GM10847 (cell line): ENCODE measurements around the gene CHRM1.

Experiments
- POLR2A ChIP-seq: IDR thresholded peaks from 2 replicates; pipeline ENCODE4 v1.6.1; 2011; ENCODE audit not compliant: insufficient read length; ENCODE audit errors: extremely low read depth

CHRM1 gene, protein sequence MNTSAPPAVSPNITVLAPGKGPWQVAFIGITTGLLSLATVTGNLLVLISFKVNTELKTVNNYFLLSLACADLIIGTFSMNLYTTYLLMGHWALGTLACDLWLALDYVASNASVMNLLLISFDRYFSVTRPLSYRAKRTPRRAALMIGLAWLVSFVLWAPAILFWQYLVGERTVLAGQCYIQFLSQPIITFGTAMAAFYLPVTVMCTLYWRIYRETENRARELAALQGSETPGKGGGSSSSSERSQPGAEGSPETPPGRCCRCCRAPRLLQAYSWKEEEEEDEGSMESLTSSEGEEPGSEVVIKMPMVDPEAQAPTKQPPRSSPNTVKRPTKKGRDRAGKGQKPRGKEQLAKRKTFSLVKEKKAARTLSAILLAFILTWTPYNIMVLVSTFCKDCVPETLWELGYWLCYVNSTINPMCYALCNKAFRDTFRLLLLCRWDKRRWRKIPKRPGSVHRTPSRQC

DNA sequence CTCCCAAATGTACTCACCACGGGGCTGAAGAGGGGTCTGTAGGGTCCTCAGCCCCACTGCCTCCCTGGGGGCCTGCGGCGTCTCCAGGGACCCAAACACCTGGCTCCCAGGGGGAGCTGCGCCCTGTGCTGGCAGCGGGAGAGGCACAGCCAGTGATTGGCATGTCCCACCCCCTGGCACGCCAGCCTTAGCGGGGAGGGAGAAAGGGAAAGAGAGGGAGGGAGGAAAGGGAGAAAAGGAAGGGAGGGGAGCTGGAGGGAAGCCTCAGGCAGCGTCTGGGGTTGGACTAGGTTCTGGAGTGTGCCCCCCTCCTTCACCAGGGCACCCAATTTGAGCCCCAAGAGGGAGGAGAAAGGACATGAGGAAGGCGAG is at the start of gene CHRM1:
CHRM1 (minus strand) TSS at position 163 of the 372 bp plus-strand sequence. CDS start 10,263 bp downstream, outside the sequence.
- TF ChIP-seq POLR2A = no peak

DNA sequence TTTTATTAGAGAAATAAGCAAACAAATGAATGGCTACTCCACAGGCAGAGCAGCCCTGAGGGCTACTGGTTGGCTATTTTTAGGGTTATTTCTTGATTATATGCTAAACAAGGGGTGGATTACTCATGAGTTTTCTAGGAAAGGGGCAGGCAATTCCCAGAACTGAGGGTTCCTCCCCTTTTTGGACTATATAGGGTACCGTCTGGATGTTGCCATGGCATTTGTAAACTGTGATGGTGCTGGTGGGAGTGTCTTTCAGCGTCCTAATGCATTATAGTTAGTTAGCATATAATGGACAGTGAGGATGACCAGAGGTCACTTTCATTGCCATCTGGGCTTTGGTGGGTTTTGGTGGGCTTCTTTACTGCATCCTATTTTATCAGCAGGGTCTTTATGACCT is 44.4 kb upstream of the CHRM1 start:
- TF ChIP-seq POLR2A = no peak

DNA sequence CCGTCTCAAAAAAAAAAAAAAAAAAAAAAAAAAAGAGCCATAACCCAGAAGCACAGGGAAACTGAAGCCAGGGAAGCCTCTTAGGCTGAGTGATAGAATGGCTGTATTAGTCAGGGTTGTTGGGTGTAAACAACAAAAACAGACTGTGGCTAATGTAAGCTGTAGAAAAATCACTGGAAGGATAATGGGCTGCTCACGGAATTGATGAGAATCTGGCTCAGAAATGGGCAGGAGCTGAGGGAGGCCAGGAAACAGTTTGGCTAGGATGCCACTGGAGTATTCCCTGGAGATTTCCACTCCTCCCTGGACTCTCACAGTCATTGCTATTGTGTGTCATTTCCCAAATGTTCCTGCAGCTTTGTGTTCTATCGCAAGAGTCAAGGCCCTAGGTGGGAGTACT is 41.2 kb upstream of the CHRM1 start:
- no peak for TF ChIP-seq POLR2A

DNA sequence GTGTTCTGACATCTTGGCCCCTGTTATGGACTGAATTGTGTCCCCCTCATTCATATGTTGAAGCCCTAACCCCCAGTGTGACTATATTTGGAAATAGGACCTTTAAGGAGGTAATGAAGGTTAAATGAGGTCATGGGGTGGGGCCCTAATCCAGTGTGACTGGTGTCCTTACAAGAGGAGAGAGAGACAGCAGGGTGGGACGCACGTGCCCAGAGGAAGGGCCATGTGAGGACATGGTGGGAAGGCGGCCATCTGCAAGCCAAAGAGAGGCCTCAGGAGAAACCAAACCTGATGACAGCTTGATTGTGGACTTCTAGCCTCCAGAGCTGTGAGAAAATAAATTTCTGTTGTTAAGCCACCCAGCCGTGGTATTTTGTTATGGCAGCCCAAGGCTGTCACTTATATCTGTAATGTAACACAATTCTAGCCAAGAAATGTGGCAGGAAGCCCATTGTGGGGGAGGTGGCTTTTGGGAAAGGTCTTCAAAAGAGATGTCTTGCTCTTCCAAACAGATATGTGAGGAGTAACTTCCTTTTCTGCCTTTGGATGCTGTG is 39.9 kb upstream of the CHRM1 start:
- TF ChIP-seq POLR2A = no peak

DNA sequence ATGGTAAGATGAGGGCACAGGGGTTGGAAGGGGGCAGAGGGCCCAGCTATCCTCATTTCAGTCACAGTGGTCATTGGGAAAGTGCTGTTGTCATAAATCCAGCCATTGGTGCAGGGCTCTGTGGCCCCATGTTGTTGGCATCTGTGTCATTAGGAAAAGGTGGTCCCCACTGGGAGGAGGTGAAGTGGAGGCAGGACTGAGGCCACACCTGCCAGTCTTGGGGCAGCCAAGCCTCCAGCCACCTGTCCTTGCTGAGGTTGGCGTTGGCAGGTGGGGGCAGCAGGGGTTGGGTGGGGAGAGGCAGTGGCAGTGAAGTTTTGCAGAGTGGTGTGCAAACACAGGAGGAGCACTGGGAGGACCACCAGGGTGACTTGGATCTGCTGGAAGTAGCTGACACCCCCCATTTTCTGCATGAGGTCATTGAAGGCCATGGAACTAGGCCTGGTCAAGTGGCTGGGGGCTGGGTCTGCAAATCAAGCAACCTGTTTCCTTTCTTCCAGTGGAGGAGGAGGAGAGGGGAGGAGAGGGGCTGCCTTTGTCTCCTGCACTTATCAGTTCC is 38.3 kb upstream of the CHRM1 start:
- TF ChIP-seq POLR2A = no peak

DNA sequence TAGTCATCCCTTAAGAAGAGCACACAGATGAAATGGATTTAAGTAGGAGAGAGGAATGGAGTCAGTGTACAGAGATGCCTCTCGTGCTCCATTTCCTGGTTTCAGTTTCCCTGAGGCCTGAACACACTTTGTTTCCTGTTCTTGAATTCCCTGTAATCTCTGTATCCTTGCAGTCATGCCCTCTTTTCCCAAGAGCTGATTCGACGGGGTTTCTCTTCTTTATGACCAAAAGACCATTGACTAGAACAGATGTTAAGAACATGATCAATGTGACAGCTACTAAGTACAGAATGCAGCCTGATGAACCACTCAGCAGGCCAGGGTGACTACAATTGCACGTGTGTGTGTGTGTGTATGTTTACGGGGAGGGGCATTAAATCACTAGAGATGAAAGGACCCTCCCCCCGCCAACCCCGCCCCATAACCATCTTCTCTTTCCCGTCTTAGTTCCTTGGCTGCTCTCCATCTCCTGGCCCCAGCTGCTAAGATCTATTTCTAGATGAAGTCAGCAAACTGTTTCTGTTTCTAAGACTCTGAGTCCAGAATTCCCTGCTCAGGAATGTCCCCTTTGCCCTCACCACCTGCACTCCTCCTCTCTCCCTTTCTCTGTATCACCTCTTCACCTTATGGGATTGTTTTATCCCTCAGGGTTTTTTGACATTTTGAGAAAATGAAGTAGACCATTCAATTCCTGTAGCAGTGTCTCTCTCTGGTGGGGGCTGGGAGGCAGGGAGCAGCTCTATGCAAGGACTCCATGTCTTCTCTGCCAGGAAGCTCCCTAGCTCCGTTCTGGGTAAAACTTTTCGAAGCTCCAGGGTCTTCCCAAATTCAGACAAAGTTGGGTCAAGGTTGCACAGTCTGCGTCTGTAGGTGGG is 37.6 kb upstream of the CHRM1 start:
- no peak for TF ChIP-seq POLR2A

DNA sequence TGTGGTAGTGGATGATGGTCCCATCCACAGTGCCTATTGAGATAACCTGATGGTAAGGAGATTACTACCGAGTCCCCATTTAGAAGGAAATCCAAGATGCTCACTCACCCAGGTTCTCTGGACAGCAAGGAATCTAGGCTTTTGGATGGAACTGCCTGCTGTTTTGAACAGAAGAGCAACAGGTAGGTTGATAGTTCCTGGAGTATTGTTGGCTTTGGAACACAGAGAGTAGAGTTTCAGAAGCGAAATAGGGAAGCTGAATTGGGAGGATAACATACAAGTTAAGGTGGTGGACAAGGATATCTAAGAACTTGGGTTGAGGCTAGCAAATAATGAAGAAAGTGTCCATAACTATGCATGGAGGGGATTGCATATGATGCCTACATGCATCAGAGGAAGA is 36.0 kb upstream of the CHRM1 start:
- TF ChIP-seq POLR2A = no peak

DNA sequence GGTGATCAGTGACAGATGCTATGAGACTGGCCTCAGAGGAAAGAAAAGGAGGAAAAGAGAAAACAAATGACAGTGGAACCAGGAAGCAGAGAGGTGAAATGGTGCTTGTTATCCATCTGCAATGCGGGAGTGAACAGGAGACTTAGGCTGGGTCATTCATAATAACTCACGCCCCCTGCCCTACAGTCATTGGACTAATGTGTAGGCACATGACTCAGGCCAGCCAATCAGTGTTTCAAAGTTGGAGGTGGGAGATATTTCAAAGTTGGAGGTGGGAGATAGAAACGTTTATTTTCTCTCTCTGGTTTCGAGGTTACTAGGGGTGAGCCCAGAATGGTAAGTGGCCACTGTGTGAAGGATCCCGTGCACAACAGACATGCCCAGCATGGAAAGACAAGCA is 33.3 kb upstream of the CHRM1 start:
- TF ChIP-seq POLR2A = no peak

DNA sequence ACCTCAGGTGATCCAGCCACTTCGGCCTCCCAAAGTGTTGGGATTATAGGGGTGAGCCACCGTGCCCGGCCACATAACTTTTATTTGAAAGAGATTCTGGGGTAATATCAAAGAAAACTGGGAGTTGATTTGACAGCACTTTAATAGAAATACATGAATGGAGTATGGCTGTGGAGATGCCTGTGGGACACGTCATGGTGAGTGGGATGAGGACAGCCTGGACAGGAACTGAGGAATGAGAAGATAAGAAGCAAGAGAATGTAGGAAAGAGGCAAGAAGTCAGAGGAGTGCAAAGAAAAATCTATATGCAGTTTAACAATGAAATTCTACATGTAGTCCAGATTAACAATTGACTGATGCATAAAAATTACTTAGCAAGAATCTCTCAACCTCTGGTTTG is 32.6 kb upstream of the CHRM1 start:
- TF ChIP-seq POLR2A = no peak

DNA sequence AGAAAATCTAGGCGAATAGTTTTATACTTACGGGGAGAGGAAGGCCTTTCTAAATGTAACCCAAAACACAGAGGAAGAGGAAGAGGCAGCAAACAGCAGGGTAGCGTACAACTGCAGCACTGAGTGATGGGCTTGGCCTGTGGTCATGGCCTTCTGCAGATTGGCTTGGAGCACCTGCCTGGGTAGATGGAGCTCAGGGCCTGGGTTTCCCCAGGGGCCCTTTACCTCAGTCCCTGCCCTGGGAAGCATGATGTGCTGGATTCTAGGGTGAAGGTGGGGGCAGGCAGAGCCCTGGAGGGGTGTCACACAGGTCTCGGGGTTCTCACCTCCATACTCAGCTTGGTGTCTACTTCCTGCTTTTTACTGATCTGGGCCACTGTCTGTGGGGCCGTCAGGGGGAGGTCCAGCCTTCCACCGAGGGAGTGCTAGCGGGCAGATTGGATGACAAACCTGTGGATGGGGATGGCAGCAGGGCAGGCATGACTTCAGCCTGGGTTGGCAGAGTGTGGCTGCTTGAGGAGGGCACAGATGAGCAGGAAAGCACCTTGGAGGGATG is 27.7 kb upstream of the CHRM1 start:
- no peak for TF ChIP-seq POLR2A

DNA sequence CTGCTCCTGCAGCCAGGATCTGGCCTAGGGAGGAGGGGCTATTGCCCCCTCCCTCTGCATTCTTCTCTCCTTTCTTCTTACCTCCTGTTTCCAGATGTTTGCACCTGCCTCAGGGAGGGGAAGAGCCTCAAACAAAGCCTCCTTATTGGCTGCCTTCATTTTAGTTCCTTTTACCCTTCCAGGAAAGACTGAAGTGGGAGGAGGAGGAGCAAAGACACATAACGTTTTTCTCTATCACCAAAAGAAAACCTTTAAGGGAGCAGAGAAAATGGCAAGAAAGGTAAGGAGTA is 13.3 kb upstream of the CHRM1 start:
- no peak for TF ChIP-seq POLR2A

DNA sequence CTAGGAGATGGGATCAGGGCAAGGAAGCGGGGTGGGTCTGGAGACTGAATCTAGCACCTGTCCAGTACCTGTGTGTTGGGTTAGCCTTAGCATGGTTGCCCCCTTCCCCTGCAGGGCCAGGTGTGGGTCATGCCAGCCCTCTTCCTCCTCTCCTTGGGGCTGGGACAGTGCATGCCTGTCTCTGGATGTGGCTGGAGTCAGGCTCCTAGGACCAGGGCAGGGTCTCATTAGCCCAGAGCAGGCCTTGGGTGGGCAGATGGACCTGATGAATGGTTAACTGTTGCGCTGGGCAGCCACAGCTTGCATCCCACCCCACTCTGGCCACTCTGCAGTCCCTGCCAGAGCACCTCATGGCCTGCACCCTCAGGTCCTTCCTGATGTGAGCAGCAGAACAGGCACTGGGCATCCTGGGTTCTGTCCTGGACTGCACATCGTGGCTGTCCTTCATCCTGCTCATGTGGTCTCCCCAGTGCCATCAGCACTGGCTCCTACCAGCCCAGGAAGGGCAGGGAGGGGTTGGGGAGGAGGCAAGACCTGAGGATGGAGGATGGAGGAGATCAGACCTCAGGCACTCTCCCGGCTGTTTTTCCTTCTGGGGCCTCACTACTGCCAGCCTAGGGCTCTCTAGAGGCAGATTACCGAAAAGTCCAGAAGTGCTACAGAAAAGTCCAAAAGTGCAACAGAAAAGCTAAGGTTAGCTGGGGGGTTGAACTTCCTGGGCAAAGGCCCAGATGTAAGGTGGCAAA is 12.8 kb upstream of the CHRM1 start:
- TF ChIP-seq POLR2A = no peak

DNA sequence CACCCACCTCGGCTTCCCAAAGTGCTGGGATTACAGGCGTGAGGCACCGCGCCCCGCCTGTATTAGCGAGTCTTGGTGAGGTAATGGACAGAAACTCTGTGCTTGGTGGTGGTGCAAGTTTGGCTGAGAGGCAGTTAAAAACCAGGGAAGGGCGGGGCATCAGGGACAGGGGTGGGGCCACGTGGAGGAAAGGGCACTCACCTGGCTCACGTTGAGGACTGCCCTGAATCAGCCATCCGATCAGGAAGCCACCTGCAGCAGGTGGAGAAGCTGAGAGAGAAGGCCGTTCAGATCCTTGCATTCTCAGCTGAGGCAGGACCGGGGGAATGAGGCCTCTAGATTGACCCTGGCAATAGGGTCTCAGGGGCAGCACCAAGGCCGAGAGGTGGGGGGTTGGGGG is 12.1 kb upstream of the CHRM1 start:
- TF ChIP-seq POLR2A = no peak

DNA sequence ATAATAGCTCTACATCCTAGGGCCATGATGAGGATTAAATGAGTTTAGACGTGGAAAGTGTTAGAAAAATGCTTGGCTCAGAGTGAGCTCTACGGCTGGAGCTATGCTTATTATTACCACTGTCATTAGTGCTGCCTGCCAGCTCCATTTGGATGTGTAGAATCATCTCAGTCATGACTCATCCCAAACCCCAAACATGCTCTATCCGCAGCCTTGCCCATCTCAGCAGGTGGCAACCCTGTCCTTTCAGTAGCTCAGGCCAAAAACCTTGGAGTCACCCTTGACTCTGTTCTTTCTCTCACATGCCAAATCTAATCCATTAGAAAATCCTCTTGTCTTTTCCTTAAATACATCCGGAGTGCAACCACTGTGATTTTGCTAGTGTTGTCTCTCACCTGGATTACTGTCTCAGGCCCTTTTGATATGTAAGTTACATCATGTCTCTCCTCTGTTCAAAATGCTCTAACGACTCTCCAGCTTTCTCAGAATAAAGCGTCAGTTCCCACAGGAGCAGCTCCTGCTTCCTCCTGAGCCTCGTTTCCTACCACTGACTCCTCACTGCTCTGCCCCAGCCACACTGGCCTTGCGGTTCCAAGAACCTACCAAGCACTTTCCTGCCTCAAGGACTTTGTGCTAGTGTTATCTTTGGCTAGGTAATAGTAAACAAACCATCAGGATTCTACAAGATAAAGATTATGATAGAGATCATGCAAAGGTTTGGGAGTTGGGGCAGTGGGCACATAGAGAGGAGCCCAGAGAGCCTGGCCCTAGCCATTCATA is 10.5 kb upstream of the CHRM1 start:
- TF ChIP-seq POLR2A = no peak
